Nephron progenitor cell (in vitro differentiated cells): Measurements from ENCODE around the gene BBX.

Experiments used
- DNase-seq: peaks from one replicate; pipeline ENCODE4 v3.0.0; 2021
- H3K27ac Mint-ChIP-seq: 2 replicates; pipeline ENCODE4 v1.8.0; 2021; ENCODE audit warnings: mild to moderate bottlenecking, moderate library complexity, mixed read lengths
- H3K27me3 Mint-ChIP-seq: 2 replicates; pipeline ENCODE4 v1.8.0; 2021; ENCODE audit warnings: mild to moderate bottlenecking, low read depth, mixed read lengths; ENCODE audit not compliant: poor library complexity
- H3K36me3 Mint-ChIP-seq: 2 replicates; pipeline ENCODE4 v1.8.0; 2021; ENCODE audit warnings: low read depth, mixed read lengths
- H3K4me1 Mint-ChIP-seq: 2 replicates; pipeline ENCODE4 v1.8.0; 2021; ENCODE audit warnings: mixed read lengths
- H3K4me3 Mint-ChIP-seq: 2 replicates; pipeline ENCODE4 v1.8.0; 2021; ENCODE audit warnings: mild to moderate bottlenecking, moderate library complexity, mixed read lengths
- H3K9me3 Mint-ChIP-seq: 2 replicates; pipeline ENCODE4 v1.8.0; 2021; ENCODE audit warnings: mild to moderate bottlenecking, moderate library complexity, mixed read lengths
- CTCF ChIP-seq: fragments of 200-600 bp; sonication (generic); IDR thresholded peaks from 2 replicates; pipeline ENCODE4 v1.5.0; 2021; ENCODE audit warnings: antibody characterized with exemption

BBX gene

DNA sequence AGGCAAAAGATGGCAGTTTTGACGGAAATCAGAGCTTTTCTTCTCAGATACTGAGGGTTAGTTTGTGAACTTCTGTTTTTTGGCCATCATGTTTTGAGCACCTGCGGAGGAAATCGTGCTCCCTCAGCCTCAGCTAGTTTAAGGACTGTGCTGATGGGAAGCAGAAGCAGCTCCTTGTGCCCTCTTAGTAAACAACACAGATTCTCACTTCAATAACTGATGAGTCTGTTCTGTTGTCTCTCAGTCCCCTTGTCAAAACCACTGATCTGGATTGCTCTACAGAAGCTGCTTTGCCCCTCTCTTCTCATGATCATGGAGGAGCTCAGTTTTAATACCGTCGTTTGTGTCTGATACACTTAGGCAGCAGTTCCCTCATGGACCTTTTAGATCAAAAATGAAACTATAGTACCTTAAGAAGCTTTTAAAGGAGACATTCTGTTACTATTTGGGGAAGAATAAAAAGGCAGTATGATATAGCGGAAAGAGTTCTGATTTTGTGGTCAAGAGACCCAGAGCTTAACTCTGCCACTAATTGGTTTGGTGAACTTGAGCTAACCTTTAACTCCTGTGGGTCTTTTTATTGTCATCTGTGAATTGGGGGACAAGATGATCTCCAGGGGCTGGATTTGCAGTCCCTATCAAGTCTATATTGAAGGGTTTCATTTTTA is 152.6 kb downstream of the BBX start:
- H3K27me3 Mint-ChIP-seq, result no peaks in the 10 kb centered on the region
- DNase-seq, result no peak
- H3K9me3 Mint-ChIP-seq, result peaks cover 7% of the 10 kb centered on the region
- TF ChIP-seq CTCF, result no peak
- H3K4me1 Mint-ChIP-seq, result peaks cover 33% of the 10 kb centered on the region
- H3K4me3 Mint-ChIP-seq, result no peak overlapping the region
- H3K36me3 Mint-ChIP-seq, result peaks cover 17% of the 10 kb centered on the region
- peak overlapping the region; percentile 77 for H3K27ac Mint-ChIP-seq

DNA sequence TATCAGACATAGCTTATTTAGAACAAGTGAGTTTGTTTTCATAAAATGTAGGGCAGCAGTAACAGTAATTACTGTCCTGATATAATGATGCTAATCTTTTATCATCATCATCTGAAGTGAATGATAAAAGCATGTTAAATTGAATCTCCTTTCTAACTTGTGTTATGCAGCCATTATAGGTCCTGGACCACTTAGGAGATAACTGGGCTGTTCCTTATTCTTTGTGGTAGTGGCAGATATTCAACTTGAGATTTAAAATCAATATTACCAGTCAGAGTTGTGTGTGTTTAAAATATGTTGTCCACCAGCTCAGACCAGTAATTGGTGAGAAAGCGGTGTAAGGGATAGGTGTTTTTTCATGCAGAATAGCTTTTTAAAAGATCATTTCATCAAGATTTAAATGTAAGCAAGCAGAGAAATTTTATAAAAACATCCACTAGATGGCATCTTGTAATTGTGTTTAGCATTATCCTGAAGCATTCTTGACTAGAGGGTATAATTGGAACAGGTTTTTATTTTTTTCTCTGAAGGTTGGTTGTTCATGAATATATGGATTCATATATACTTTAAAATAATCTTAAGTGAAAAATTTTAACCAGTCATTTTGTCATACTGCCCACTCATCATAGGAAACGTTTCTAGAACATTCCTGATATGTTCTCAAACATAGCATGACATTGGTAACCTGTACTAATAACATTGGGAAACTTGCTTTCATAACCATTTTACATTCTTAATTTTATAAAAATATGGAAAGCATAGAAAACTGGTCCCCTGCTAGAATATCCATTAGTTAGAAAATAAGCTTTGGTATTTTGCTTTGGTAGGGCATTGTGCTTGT is 153.9 kb downstream of the BBX start:
- Mint-ChIP-seq H3K4me3 (no peak overlapping the region), H3K36me3 (peaks cover 30% of the 10 kb centered on the region), H3K27ac (no peak overlapping the region), H3K27me3 (no peaks in the 10 kb centered on the region), H3K4me1 (peaks cover 34% of the 10 kb centered on the region), H3K9me3 (peaks cover 17% of the 10 kb centered on the region)
- no peak for DNase-seq
- peak; percentile 50 for TF ChIP-seq CTCF

DNA sequence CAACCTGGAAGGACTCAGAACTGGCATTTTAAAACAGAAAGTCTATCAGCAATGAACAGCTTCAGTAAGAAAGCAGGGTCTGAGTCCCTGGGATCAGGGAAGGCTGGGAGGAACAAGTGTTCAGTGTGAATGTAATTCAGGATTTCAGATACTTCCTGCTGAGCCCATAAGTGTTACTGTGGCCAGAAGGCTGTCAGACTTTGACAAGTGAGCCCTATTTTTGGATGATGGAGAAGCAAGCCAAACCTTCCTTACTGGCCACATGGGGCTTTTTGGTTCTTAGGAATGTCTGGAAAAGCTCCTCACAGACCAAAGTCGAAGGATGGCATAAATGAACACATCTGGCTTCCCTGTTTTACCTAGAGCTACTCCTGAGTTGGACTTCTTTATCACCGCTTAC is 157.2 kb downstream of the BBX start:
- no peak for TF ChIP-seq CTCF
- Mint-ChIP-seq H3K36me3 (peaks cover 32% of the 10 kb centered on the region), H3K27ac (peak overlapping the region; percentile 48), H3K27me3 (no peaks in the 10 kb centered on the region), H3K4me3 (no peak overlapping the region), H3K9me3 (peaks cover 17% of the 10 kb centered on the region), H3K4me1 (peaks cover 45% of the 10 kb centered on the region)
- DNase-seq, result no peak

DNA sequence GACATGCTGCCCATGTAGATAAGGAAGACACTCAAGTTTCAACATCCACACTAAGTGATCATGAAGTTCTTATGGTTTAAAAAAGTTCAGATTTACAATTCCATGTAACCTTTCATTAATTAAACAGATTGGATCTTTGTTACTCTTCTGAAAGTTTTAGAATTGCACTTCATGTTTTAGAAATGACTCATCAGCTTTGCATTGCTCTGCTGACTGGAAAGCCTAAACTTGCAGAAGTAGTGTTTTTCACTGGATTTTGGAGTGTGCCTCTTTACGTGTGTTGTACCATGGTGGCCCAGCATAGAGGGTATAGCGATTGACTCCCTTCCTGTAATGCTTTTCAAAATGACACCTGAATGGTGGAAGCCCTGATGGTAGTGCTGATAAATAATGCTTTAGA is 157.9 kb downstream of the BBX start:
- Mint-ChIP-seq H3K4me3 (no peak overlapping the region), H3K4me1 (peaks cover 45% of the 10 kb centered on the region), H3K36me3 (peaks cover 32% of the 10 kb centered on the region), H3K27ac (no peak overlapping the region), H3K9me3 (peaks cover 17% of the 10 kb centered on the region), H3K27me3 (no peaks in the 10 kb centered on the region)
- no peak for DNase-seq
- TF ChIP-seq CTCF, result no peak

DNA sequence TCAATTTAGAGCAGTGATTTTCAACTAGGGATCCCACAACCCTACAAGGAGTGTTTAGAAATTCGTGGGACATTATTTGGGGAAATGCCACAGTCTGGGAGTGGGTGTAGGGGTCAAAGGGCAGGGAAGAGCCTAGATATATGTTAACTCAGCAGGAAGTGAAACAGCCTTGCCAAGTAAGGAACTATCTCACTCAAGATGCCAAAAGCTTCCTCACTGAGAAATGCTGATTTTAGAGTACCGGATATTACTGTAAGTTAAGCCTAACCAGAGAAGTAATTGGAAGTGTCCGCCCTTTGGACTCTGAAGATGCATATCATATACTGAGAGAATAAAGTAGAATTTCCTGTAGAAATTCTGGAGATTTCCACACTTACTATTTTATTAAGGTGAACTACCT is 158.6 kb downstream of the BBX start:
- H3K27me3 Mint-ChIP-seq, result no peaks in the 10 kb centered on the region
- DNase-seq, result no peak
- no peak for TF ChIP-seq CTCF
- H3K4me1 Mint-ChIP-seq, result peaks cover 44% of the 10 kb centered on the region
- H3K27ac Mint-ChIP-seq, result no peak overlapping the region
- H3K36me3 Mint-ChIP-seq, result peaks cover 32% of the 10 kb centered on the region
- no peak overlapping the region for H3K4me3 Mint-ChIP-seq
- H3K9me3 Mint-ChIP-seq, result peaks cover 17% of the 10 kb centered on the region
